ENCODE data around the gene ZCWPW1.

- TF ChIP-seq CTCF (conservative IDR thresholded peaks at IDR 0.05 in 1 of 2, IDR thresholded peaks at IDR 0.05 in 1 of 2; ENCODE audit: low read depth in 1 of 2, low read length in 2 of 2) = no peak
- TF ChIP-seq EZH2 (IDR thresholded peaks at IDR 0.05; ENCODE audit: low read length, missing control alignments) = no peak
Measured at GRCh38 chr7:100441641-100442535, 13.4 kb upstream of the ZCWPW1 start.
